Stimulated activated CD4-positive, alpha-beta T cell treated with anti-CD3 and anti-CD28 coated beads, Interleukin-12 subunit alpha, Interleukin-12 subunit beta, amount 100 ng/mL, for 48 hours (primary cell): ENCODE results near the gene FRMD4A.

Experiments used
- DNase-seq, 3 donors: peaks; one replicate each; pipeline ENCODE4 v3.0.0-alpha.2; 2020; ENCODE audit warnings: low read depth in 2 of 3, low spot score in 1 of 3

Gene FRMD4A

DNA sequence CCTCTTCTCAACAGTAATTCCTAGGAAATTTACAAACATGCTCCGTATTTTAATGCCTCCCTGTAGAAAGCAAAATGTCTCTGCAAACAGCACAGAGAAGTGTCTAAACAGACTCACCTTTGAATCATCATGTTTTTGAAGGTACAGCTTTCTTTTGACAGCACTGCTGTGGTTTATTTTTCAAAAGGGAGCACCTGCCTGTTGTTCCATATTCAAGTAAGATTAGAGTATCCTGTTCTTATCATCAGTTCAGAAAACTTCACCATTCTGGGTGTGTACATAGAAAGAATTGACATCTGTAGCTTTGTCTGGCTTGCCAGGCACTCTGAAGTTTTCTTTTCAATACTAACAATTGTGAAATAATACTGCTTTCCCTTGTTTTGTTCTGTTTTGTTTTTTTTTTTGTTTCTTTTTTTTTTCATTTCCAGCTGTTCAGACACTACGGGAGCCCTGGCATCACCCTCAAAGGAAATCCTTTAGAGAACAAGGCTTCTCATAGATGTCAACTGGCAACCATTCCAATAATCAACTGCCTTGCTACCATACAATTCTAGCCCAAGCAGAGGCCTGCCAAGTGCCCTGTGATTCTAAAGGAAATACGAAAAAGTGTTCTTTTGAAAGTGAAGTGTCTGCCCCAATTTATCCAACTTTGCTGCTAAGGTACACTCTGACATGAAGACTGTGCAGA lies 468.0 kb downstream of the FRMD4A start:
- no peak for DNase-seq

DNA sequence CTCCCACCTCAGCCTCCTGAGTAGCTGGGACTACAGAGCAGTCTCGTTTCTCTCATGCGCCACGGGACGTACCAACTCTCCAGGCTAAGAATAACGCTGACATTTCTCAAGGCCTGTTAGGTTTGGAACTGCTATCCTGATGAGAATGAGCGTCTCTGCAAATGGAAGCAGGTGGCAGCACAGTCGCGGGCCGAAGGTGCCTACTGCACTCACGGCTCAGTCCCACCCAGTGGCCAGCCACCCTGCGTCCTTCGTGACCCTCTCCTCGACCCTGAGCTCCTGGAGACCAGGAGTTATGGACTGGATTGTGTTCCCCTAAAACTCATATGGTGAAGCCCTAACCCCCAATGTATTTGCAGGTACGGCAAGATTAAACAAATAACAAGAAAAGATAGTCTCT lies 469.8 kb downstream of the FRMD4A start:
- DNase-seq, result no peak

DNA sequence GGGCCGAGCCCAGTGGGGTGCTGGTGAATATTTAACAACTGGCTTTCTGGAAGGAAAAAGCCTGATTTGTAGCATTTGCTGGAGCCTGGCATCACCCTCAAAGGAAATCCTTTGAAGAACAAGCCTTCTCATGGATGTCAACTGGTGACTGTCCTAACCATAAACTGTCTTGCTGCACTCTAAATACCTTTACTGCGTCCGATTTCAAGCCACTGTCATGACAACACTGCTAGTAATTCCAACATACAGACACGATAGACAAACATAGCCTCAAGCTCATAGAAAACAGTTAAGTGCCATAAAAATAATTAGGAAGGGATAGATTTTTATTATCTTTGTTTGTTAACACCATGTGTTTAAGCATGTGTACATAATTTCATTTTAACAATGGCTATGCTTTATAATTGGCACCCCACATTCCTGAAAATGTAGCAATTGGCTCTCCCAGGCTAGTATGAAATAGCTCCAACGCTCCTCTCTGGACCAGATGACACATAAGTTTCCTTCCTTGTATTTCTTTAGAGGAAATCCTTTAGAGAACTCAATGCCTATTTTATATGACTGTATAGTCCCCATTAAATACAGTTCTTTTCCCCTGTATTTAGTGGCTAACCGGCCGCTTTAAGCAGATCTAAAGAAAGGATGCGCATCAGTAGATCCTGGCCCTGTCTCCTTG lies 470.6 kb downstream of the FRMD4A start:
- DNase-seq, result no peak

DNA sequence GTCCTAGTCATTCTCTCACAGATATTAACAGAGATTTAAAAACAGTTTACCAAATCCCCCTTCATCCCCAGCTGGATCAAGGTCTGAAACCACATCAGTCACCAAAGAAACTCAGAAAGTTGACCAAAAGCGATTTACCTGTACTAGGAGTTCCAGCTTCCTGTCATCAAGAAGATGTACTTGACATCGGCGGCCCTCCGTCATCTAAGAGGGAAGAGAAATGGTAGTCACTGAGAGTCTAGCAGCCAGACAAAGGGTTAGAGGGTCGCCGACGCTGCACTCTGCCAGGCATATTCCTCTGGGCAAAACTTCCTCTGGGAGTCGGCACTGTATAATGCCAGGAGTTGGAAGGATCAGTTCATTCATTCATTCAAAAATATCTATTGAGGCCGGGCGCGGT lies 472.0 kb downstream of the FRMD4A start:
- no peak for DNase-seq

DNA sequence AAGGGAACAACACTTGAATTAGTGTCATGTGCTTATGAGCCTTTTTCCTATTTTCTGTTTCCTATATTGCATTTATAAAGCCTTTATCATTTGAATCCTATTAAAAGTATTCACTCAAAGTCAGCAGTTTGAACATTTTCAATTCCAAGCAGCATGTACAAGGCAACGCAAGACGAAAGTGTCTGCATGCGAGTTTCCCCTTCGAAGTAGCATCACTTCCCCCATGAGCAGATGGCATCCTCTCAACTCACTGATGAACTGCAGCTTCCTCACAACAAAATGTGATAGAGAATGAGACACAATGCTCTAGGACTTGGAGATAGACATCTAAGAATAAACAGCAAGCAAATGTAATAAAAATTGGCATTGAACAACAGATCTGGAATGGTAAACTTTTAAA lies 473.3 kb downstream of the FRMD4A start:
- no peak for DNase-seq

DNA sequence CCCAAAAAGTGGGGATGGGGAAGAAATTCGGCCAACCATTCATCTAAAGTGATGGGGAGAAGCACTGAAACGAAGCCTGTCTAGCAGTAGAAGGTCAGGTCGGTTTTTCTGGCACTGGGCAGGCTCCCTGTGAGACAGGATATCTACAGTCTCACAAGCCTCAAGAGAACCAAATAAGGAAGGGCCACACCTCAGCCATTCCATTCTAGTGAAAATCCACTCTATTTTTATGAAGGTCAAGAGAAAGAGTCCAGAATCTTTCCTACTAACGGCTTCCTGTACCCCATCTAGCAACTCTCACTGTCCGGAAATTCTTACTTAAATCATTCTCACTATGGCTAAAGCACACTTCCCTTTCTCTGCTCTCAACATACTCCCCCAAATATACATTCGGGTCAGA lies 476.9 kb downstream of the FRMD4A start:
- DNase-seq, result no peak

DNA sequence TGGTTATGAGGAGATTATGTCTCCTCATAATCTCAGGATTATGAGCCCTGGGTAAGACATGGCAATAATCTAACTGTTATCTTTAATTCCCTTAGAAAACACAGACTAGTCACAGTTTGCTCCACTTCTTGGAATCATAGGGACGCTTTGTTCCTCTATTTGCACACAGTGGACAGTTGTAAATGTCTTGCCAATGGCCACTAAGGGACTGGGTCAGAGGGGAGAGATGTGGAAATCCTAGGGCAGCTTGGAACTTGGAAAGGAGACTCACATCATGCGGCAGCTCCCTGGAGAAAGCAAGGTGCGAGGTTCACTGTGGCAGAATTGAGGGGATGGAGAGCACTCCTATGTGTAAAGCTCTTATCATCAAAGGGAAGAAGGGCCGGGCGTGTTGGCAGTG lies 477.9 kb downstream of the FRMD4A start:
- no peak for DNase-seq

DNA sequence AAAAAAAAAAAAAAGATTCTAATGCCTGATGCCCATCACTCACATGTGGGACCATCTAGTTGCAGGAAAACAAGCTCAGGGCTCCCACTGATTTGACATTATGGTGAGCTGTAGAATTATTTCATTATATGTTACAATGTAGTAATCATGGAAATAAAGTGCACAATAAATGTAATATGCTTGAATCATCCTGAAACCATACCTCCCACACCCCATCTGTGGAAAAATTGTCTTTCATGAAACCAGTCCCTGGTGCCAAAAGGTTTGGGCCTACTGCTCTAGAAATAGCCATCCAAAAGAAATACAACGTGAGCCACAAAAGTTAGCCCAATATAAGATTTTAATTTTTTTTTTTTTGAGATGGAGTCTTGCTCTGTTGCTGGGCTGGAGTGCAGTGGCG lies 478.8 kb downstream of the FRMD4A start:
- DNase-seq, result no peak

DNA sequence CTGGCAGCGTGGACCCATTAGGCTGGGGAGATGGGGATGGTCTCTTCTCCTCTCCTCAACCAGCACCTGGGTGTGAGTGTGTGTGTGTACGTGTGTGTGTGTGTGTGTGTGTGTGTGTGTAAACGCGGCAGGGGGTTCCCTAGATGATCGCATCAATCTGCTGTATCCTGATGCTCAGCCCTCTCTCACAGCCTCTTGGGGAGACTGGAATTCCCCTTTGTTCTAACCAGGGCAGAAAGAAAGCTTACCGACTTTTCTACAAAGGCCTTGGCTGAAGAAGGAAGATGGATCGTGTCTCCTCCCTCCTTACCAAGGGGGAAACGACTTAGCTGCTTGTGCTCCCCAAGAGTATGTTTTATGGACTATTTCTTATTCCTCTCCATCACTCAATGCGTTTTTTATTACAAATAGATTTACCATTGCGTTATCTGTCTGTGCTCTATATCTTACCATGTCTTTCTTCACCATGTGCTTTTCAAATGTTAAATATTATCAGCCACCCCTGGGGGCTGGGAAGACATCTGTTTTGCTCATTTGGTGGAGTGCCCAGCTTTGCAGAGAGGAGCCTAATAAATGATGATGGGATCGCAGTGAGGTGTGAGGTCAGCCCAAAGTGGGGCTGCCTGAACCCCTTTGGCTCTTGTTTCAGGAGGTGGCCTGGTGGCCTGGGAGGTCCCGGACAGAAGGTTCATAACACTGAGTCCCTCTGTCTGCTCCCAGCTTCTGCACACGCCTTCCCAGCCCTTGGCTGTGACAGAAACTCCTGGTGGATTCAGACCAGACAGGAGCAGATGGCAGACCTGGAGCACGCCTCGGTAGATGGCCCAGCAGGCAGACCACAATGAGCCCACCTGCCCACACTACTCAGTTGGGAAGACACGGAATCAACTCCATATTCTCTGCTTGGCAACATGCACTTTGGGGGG lies 481.9 kb downstream of the FRMD4A start:
- DNase-seq, result no peak

DNA sequence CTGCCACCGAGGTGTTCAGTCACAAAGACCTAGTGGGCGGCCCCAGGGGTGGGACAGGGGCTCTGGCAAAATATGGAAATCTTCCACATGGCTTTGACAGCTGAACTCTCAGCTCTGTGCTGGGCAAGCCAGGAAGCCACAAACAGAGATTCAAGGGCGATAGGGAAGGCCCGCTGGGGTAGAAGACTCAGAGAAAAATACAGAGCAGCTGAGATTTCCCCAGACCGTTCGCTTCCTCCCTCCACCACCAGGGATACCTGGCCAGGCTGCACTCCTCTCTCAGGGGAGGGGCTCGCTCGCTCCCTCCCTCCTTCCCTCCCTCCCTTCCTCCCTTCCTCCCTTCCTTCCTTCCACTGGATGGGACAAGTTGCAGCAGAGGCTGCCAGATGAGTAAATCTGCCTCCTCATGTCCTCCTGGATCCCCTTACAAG lies 483.5 kb downstream of the FRMD4A start:
- DNase-seq, result no peak

DNA sequence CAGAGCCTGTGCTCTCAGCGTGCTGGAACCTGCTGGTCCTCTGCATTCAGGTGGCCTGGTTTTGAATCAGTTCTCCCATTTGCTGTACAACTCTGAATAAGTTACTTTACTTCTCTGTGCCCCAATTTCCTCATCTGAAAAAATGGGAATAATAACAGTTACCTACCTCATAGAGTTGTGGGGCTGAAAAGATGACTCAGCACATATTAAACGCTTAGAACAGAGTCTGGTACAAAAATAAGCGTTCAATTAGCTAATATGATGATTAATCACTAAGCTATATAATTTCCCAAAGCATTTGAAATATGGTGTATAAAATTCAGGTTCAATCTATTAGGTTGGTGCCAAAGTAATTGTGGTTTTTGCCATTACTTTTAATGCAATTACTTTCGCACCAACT lies 484.8 kb downstream of the FRMD4A start:
- DNase-seq, result no peak

DNA sequence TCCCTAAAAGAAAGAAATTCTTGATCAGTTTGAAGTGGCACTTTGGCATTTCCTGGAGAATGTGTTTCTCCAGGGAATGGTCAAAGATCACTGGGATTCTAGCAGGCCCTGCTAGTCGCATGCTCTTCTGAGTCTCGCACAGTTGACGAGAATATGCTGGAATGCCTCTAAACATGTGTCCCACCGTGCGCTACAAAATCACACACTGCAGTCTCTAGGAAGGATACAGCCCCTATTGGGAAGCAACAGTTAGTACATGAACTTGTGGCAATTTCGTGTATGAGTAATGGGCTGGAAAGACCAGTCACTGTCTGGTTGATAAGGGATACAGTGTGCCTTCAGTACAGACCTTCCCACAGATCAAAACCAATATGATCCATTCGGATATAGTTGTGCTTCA lies 486.1 kb downstream of the FRMD4A start:
- no peak for DNase-seq

DNA sequence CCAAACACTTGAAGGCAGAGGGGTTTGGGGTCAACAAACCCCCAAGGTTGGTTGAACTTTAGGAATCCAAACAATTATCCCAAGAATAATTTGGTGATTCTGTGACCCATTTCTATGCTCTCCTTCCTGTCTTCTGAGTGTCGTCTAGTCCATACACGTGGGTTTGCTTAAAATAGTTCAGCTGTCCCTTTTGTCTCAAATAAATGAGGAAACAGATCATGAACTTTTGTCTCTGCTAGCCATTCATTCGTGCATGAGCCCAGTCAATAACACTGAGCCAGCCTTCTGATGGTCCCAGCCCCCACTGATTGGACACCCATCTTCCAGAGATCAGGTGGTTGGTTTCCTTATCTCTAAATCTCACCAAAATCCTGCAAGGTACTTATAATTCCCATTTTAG lies 488.6 kb downstream of the FRMD4A start:
- DNase-seq, result no peak

DNA sequence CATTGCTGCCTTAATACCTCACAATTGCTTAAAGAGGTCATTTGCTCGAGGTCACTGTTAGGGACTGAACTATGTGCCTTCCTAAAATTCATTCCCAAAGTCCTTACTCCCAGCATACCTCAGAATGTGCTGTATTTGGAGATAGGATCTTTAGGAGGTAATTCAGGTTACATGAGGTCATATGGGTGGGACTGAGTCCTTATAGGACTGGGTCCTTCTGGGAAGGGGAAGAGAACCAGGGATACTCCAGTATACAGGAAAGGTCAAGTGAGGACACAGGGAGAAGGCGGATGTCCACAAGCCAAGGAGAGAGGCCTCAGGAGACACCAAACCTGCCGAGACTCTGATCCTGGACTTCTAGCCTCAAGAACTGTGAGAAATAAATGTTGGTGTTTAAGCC lies 490.7 kb downstream of the FRMD4A start:
- no peak for DNase-seq

DNA sequence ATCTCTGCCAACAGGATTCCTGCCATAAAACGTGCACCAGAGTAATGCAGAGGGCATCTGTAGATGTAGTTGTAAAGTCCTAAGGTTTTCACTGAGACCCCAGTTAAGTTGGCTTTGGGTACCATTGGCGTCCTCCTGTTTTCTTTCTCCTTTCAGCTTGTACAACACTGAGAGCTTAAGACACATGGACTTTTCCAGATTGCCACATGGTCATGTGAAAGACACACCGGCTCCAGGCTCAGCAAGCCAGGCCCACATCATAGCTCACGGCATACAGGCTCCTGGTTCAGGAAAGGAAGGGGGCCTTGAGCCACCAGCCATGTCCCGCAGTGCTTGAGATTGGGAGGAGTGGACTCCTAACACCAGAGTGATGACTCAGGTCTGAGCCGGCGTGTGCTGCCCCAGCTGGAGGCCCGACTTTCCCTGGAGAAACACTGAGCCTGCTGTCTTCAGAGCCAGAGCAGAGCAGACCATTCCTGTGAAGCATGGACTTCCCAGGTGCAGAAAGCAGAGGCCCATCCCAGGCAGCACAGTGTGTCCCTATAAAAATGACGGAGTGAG lies 491.2 kb downstream of the FRMD4A start:
- no peak for DNase-seq

DNA sequence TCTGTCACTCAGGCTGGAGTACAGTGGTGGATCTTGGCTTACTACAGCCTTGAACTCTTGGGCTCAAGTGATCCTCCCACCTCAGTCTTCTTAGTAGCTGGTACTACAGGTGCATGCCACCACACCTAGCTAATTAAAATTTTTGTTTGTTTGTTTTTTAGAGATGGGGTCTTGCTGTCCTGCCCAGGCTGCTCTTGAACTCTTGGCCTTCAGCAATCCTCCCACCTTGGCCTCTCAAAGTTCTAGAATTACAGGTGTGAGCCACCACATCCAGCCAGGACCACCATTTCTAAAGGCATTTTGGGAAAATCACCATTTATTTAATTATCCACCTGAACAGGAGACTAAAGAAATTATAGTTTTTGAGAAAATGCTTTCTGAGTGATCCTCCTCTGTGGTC lies 491.7 kb downstream of the FRMD4A start:
- no peak for DNase-seq

DNA sequence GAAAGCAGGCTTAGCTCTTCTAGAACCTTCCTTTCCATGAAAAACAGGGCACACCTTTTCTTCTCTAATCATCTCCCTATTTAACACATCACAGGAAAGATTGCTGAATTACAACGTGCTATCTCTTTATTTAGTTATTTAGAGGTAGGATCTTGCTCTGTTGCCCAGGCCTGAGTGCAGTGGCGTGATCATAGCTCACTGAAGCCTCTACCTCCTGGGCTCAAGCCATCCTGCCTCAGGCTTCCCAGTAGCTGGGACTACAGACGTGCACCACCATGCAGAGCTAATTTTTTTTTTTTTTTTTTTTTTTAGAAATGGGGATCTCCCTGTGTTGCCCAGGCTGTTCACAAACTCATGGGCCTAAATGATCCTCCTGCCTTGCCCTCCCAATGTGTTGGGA lies 492.8 kb downstream of the FRMD4A start:
- DNase-seq, result no peak

DNA sequence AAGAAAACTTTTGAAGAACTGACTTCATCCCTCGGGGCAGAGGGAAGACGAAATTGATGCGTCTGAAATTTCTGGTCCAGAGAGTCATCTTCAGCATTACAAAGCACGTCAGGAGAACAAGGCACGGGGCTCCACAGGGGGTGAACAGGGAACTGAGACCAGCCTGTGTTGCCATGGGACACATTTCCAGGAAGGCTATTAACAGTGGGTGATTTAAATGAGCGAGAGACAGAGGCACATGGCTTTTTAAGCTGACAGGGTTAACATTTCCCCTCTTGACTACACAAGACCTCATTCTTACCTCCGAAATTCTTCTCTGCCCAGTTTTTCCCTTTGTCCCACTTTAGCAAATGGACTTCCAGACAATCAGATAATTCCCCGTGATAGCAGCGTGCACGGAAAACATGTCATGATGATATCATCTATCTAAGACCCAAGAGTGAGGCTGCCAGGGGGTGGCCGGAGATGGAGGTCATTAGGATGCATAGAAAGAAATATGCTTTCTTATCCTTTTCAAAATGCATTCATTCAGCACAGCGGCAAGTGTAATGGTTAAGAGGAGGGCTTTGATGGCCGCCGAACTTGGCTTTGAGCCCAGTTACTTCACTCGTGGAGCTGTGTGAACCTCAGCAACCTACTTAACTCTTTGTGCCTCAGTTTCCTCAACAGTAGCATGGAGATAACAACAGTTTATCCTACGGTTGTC lies 496.0 kb downstream of the FRMD4A start:
- DNase-seq, result no peak

DNA sequence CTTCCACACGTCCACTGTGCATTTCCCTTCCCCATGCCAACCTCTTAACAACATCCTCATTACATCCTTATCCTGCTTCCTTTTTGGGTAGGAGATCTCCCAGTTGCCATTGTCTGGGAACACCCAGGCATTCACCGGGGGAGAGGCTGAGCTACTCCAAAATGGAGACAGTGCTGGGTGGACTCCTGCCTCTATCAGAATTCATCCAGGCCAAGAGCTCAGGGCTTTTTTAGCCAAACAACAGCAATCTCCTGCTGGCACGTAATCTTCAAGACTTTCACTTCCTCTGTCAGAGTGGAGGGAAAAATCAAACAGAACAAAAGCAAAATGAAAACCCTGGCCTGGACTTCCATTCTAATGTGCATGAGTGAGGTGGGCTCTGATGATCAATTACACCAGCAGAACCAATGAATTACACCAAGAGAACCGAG lies 499.0 kb downstream of the FRMD4A start:
- DNase-seq, result no peak

DNA sequence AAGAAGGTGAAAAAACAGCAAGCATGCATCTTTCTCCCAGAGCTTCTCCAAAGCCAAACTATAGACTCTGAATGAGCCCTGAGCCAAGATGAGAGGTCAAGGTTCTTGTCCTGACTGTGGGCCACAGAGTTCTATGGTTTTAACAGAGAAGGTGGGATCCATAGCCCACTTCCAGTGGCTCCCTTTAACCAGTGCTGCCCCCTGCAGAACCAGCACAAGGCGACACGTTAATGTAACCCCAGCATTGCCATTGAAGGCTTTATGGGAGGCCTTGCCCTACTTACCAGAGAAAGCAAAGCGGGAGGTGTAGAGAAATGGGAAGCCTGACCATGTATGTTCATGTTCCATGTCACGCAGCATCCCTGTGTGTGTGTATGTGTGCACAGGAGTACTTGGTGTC lies 500.3 kb downstream of the FRMD4A start:
- no peak for DNase-seq

DNA sequence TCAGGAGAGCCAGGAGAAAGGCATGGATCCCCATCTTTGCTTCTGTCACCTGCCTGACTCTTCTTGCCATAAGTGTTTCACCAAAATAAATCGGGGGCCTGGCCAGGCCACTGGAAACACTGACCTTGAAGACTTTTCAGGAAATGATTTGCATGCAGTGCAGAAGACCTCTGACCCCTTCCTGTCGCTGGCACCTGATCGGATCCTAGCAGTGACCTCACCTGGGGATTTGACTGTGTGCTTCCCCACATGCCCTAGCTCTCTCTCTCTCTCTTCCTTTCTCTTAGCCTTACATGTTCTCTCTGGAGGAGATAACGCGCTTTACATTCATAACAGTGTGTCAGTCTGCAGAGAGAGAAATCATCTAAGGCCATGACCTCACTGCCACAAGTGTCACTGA lies 500.9 kb downstream of the FRMD4A start:
- no peak for DNase-seq
